ENCODE data around the gene NPC1L1.

GRCh38 chr7:44565795-44566559 lies 24.8 kb upstream of the NPC1L1 start:
- TF ChIP-seq, protein P1, sequence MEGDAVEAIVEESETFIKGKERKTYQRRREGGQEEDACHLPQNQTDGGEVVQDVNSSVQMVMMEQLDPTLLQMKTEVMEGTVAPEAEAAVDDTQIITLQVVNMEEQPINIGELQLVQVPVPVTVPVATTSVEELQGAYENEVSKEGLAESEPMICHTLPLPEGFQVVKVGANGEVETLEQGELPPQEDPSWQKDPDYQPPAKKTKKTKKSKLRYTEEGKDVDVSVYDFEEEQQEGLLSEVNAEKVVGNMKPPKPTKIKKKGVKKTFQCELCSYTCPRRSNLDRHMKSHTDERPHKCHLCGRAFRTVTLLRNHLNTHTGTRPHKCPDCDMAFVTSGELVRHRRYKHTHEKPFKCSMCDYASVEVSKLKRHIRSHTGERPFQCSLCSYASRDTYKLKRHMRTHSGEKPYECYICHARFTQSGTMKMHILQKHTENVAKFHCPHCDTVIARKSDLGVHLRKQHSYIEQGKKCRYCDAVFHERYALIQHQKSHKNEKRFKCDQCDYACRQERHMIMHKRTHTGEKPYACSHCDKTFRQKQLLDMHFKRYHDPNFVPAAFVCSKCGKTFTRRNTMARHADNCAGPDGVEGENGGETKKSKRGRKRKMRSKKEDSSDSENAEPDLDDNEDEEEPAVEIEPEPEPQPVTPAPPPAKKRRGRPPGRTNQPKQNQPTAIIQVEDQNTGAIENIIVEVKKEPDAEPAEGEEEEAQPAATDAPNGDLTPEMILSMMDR (optimal IDR thresholded peaks at IDR 0.05 in 1 of 3, IDR thresholded peaks at IDR 0.05 in 1 of 3, conservative IDR thresholded peaks at IDR 0.05 in 1 of 3; ENCODE audit: extremely low read depth in 1 of 3, insufficient read depth in 2 of 3, low read length in 3 of 3): no peak
- no peak for TF ChIP-seq EZH2 (IDR thresholded peaks at IDR 0.05; ENCODE audit: low read length)

All from keratinocyte (primary cell).